Brain pericyte (primary cell): ENCODE measurements around the gene CREB3L1.
"Not testable (repeated sequence)": the region's sequence is repeated elsewhere in the genome, so short reads cannot be mapped to it uniquely, and the experiment has no call there.

Experiments used
- DNase-seq: peaks from one replicate; pipeline ENCODE4 v3.0.0-alpha.2; 2012; ENCODE audit warnings: low read depth, low spot score

CREB3L1 gene

DNA sequence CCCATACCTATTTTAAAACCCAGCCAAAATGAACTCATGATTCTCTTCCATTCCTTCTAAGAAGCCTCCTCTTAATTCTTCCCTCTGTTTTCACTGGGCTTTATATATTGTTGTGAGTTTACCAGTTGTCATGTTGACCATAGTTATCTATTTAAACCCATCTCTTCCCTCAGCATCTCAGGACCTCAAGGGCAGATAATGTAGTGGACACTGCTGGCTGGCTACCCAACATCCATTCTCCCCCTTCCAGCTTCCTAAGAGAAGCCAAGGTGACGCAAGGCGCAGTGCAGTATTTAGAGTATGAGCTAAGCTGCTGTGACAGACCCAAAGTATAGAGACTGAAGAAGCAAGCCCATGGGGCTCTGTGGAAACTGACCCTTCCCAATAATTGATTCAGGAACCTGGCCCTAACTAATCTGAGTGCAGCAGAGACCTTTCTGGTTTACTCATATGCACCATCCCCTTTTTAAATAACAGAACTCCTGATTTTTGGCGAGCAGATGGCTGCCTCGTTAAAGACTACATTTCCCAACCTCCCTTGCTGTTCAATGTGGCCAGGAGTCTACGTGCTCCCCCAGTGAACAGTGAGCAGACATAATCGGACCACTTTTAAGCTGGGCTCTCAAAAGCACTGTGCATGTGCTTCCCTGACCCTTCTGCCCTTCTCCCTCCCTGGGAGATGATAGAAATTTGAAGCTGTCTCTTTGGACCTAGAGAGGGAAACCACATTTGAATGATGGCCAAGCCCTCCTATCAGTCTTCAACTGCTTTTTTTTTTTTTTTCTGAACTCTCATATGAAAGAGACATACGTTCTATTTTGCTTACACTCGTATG, 28.1 kb upstream of the CREB3L1 start:
- no peak for DNase-seq

DNA sequence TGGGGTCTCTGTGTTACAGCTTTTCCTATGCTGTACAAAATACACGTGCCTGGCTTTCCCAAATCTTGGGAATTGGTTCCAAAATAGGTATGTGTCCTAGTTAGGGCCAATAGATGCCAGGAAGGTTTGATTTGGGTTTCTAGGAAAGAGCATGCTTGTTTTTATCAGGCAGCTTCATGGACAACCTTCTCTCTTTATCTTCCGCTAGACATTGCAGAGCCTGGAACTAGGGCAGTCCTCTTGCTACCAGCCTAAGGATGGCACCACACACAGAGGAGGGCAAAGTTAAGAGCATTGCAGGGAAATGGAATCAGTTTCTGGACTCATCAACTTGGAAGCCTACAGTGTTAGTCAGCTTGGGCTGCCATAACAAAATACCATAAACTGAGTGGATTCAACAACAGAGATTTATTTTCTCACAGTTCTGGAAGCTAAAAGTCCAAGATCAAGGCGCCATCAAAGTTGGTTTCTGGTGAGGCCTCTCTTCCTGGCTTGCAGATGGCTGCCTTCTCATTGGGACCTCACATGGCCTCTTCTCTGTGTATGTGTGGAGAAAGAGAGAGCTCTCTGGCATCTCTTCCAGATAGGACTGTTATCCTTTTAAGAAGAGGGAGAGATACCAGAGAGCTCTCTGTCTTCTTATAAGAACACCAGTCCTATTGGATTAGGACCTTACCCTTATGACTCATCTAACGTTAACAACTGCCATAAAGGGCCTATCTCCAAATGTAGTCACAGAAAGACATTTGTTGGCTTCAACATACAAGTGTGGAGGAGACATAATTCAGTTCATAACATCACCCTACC, 27.3 kb upstream of the CREB3L1 start:
- no peak for DNase-seq

GRCh38 chr11:46250745-46251052, 26.8 kb upstream of the CREB3L1 start:
- DNase-seq = no peak

- no peak for DNase-seq
Observed at GRCh38 chr11:46251954-46252353, 25.5 kb upstream of the CREB3L1 start.

DNA sequence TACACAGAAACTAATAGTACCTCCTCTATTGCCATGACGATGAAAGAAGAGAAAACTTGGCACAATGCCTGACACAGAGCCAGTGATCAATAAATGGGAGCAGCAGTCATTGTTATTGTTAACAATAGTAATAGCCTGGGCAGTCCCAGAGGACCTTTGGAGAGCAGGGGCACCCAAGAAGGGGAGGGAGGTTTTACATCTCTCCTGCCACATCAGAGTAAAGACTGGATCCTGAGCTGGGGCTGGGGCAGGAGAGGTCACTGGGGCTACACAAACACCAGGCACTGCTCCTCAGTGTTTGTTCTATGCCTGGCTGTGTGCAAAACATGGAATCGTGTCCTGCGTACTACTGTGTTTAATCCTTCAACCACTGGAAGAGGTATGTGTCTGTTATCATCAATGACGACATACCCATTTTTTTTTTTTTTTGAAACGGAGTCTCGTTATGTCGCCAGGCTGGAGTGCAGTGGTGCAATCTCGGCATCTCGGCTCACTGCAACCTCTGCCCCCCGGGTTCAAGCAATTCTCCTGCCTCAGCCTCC, 25.0 kb upstream of the CREB3L1 start:
- no peak for DNase-seq

- DNase-seq = no peak
Observed at GRCh38 chr11:46253258-46254132, 24.0 kb upstream of the CREB3L1 start.

GRCh38 chr11:46254133-46254491, 23.4 kb upstream of the CREB3L1 start:
- DNase-seq = no peak

DNA sequence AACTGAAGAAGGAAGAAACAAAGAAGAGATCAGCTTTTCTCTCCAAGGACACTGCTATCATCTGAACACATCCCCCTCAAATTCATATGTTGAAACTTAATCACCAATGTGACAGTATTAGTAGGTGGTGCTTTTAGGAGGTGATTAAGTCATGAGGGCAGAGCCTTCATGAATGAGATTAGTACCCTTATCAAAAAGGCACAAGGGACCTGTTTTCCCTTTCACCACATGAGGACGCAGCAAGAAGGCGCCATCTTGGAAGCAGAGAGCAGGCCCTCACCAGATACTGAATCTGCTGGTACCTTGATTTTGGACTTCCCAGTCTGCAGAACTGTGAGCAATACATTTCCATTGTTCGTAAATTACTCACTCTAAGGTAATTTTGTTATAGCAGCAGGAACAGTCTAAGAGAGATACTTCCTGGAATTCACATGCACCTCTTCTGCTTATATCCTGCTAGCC, 20.9 kb upstream of the CREB3L1 start:
- DNase-seq = no peak

DNA sequence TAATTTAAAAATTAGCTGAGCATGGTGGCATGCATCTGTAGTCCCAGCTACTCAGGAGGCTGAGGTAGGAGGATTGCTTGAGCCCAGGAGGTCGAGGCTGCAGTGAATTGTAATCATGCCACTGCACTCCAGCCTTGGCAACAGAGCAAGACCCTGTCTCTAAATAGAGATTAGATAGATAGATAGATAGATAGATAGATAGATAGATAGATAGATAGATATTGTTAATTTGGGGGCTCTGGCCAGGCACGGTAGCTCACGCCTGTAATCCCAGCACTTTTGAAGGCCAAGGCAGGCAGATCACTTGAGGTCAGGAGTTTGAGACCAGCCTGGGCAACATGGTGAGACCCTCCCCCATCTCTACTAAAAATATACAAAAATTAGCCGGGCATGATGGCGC, 18.1 kb upstream of the CREB3L1 start:
- DNase-seq = not testable (repeated sequence)

DNA sequence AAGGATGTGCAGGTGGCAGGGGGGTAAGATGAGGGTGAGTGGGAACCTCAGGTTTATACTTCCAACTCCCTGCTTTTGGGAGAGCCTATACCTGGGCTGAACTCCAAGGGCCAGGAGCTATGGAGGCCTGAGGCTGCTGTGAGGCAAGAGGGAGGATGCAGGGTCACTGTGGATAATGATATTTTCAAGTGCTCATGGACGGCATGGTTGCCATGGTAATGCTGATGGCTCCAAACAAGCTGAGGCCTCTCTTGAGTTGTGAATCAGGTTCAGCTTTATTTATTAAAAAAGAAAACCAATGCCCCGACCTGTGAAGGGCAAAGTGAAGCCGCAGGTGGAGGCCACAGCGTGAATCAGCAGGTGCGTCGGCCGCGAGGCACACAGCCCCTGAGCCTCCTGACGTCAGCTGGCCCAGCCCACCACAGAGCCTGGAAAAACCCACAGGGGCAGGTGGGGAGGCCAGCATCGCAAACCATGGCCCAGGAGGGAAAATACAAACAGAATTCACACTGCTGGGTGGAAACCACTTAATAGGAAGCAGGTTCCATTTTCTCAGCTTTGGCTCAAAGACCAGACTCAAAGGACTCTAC, 17.4 kb upstream of the CREB3L1 start:
- no peak for DNase-seq

- no peak for DNase-seq
Observed at GRCh38 chr11:46263120-46263519, 14.3 kb upstream of the CREB3L1 start.

- no peak for DNase-seq
Observed at GRCh38 chr11:46264030-46264429, 13.4 kb upstream of the CREB3L1 start.

GRCh38 chr11:46264976-46265375, 12.5 kb upstream of the CREB3L1 start:
- no peak for DNase-seq

DNA sequence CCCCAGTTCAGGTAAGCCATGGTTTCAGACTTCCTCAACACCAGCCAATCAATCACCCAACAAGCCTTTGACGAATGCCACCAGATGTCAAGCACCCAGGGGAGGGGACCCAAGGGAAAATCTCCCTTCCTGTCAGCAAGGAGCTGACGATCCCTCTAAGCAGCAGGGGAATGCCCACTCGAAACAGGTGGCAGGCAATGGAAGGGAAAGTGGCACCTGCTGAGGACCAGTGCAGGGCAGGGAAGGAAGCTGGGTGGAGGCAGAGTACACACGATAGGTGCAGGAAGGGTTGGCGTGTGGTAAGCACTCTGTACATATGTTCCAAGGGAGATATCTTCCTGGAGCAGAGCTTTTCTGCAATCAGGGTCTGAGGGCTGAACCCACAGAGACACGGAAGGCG, 11.7 kb upstream of the CREB3L1 start:
- no peak for DNase-seq

DNA sequence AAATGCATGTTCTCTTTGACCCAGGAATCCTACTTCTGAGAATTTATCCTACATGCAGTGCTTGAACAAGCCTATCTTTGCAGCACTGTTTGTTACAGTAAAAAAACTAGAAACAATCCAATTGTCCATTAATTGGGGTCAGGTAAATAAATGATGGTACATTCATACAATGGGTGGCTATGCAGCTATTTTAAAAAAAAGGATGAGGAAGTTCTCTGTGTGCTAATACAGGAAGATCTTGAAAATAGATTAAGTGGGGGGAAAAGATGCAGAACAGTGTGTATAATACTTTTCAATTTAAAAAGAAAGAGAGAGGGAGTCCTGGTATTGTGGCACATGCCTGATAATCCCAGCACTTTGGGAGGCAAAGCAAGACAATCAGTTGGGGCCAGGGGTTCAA, 9.5 kb upstream of the CREB3L1 start:
- no peak for DNase-seq

GRCh38 chr11:46270684-46271083, 6.8 kb upstream of the CREB3L1 start:
- no peak for DNase-seq

DNA sequence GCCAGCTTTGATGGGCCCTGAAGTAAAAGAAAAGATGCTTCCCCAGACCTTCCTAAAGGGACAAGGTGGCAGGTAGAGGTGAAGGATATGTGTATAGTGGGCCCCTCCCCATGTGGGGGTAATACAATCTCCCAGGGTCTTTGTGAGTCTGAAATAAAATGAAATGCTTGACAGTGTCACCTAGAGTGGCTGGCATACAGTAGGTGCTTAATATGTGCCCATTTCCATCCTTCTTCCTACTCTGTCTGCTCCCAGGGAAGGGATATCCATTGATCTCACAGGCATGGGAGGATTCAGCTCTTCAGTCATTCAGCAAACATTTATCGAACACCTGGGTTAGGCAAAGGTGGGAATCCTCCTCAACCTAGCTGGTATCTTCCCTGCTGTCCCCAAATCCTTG, 6.1 kb upstream of the CREB3L1 start:
- DNase-seq = no peak

DNA sequence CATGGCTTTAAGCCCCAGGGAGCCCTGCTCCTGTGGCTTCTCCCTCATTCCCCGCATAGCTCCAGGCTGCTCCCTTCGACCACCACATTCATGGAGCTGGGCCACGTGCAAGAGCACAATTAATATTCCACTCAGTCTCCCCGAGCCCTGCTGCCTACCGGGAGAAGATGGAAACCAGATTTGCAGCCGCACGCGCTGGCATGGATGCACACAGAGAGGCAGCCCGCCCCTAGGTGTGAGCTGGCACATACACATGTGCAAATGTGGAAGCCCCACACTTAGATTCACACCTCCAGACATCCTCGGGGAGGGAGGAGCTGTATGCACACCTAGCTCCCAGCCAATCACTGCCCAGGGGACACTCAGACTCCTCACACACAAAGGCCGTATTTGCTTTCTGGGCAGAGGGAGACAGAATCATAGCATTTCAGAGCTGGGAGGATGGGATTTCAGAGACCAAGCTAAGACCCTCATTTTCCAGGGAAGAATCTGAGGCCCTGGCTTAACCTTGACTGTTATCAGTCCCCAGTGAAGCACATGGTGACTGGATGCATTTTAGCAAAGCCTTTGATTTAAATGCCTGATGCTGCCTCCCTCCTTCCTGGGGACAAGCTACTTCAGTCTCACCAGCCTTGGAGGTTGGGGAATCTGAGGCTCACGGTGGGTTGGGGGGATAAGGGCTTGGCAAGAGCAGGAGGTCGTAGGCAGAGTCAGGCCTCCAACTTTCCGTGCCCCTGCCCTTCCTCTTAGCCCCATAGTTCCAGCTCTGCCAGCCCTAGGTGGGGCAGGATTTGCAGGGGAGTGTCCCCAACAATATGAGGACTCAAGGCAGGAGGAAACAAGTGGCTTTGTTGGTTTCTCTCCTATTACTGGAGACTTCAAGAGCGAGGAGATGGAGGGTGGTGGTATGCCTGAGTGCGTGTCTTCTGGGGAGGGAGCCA, 5.3 kb upstream of the CREB3L1 start:
- no peak for DNase-seq

GRCh38 chr11:46272816-46273427, 4.5 kb upstream of the CREB3L1 start:
- DNase-seq = no peak
